Lower leg skin (tissue), 4 donors: Measurements from ENCODE around the gene ZNF385D. TPM values are rescaled to one million over a fixed set of nuclear protein-coding genes. Genes with fewer than 3 reads are reported as not detected.

Source experiments
- DNase-seq, 2 donors: peaks; one replicate each; pipeline ENCODE4 v3.0.0-alpha.2; 2019; ENCODE audit warnings: low spot score in 2 of 2
- H3K4me3 ChIP-seq: fragments of 200-600 bp; sonication (generic); 2 replicates; pipeline ENCODE4 v1.5.1; 2017; ENCODE audit warnings: mild to moderate bottlenecking, low read depth; ENCODE audit not compliant: poor library complexity, severe bottlenecking
- POLR2A ChIP-seq, 2 donors: fragments of 450-650 bp; IDR thresholded peaks; one replicate each; pipeline ENCODE4 v1.6.1; 2016 to 2017; ENCODE audit warnings: antibody characterized with exemption in 2 of 2, mild to moderate bottlenecking in 1 of 2, moderate library complexity in 1 of 2
- WGBS, 2 donors: methylation state at CpG; one replicate each; pipeline ENCODE4 v1.1.5; 2018; 5-methylcytosine and 5-hydroxymethylcytosine counted together
- intact Hi-C: fragments of 100-400 bp; cut with DNase I; formaldehyde crosslinking; loops from one replicate; pipeline ENCODE4 v1.15.0; 2023; ENCODE audit warnings: low total_unique reads
- total RNA-seq, 4 donors: library from RNA; depleted of rRNA; stranded (reverse); fragments of >200 nt; gene quantifications; one replicate each; pipeline ENCODE4 v1.1.0, GENCODE V29; 2016
- TF ChIP-seq, protein P1 (sequence below), 3 donors: fragments of 450-650 bp; IDR thresholded peaks; one replicate each; pipeline ENCODE4 v1.5.1; 2016; ENCODE audit warnings: antibody characterized with exemption in 3 of 3, mild to moderate bottlenecking in 3 of 3, moderate library complexity in 2 of 3

ZNF385D gene
- total RNA-seq, 4 donors from 2014 or later: 0.38 to 4.2 (median 2.1) TPM

GRCh38 chr3:21729888-21730459 lies 21.0 kb downstream of the ZNF385D start:
- DNase-seq: no peak
- intact Hi-C loops: no loop called here
- H3K4me3 ChIP-seq: no peak overlapping the region
- no peak for TF ChIP-seq POLR2A (IDR thresholded peaks at IDR 0.05)
- TF ChIP-seq, protein P1, sequence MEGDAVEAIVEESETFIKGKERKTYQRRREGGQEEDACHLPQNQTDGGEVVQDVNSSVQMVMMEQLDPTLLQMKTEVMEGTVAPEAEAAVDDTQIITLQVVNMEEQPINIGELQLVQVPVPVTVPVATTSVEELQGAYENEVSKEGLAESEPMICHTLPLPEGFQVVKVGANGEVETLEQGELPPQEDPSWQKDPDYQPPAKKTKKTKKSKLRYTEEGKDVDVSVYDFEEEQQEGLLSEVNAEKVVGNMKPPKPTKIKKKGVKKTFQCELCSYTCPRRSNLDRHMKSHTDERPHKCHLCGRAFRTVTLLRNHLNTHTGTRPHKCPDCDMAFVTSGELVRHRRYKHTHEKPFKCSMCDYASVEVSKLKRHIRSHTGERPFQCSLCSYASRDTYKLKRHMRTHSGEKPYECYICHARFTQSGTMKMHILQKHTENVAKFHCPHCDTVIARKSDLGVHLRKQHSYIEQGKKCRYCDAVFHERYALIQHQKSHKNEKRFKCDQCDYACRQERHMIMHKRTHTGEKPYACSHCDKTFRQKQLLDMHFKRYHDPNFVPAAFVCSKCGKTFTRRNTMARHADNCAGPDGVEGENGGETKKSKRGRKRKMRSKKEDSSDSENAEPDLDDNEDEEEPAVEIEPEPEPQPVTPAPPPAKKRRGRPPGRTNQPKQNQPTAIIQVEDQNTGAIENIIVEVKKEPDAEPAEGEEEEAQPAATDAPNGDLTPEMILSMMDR (IDR thresholded peaks at IDR 0.05): no peak
- WGBS, 2 donors: 44 to 65% methylated on average over 6 of the region's 6 CpGs

- TF ChIP-seq, protein P1 (IDR thresholded peaks at IDR 0.05): no peak
- H3K4me3 ChIP-seq: no peak overlapping the region
- DNase-seq: no peak
- WGBS, 2 donors: 35 to 47% methylated on average over 1 of the region's 1 CpG
- intact Hi-C loops: no loop called here
Measured at GRCh38 chr3:21729331-21729730, 21.7 kb downstream of the ZNF385D start.

GRCh38 chr3:21722768-21723167 lies 28.2 kb downstream of the ZNF385D start:
- intact Hi-C loops: no loop called here
- TF ChIP-seq POLR2A (IDR thresholded peaks at IDR 0.05): no peak
- TF ChIP-seq, protein P1 (IDR thresholded peaks at IDR 0.05): no peak
- no peak for DNase-seq
- no peak overlapping the region for H3K4me3 ChIP-seq
- 62 to 68% methylated on average over 3 of the region's 3 CpGs for WGBS, 2 donors

- no peak for DNase-seq
- WGBS, 2 donors: 85 to 96% methylated on average over 4 of the region's 4 CpGs
- TF ChIP-seq POLR2A (IDR thresholded peaks at IDR 0.05): no peak
- TF ChIP-seq, protein P1 (IDR thresholded peaks at IDR 0.05): no peak
- intact Hi-C loops: no loop called here
- H3K4me3 ChIP-seq: no peak overlapping the region
Measured at GRCh38 chr3:21722301-21722700, 28.7 kb downstream of the ZNF385D start.

GRCh38 chr3:21718943-21719591 lies 31.9 kb downstream of the ZNF385D start:
- TF ChIP-seq POLR2A (IDR thresholded peaks at IDR 0.05): no peak
- TF ChIP-seq, protein P1 (IDR thresholded peaks at IDR 0.05): no peak
- WGBS, 2 donors: 85 to 89% methylated on average over 6 of the region's 6 CpGs

More at GRCh38 chr3:21718943-21719591, 31.9 kb downstream of the ZNF385D start:
- no peak overlapping the region for H3K4me3 ChIP-seq
- DNase-seq: no peak
- intact Hi-C loops: no loop called here
